HepG2 (cell line): ENCODE measurements around the gene HID1. TPM values are rescaled to one million over a fixed set of nuclear protein-coding genes. Genes with fewer than 3 reads are reported as not detected.
A peak's percentile ranks its signal among the peaks of the same experiment; 100 is the strongest.

ENCODE experiments used
- ETV5 ChIP-seq: IDR thresholded peaks from 2 replicates; pipeline ENCODE4 v1.6.1; 2018; ENCODE audit warnings: missing biosample characterization, missing genetic modification reagents, inconsistent platforms, borderline replicate concordance
- FOSL2 ChIP-seq: sonication (generic); formaldehyde crosslinking; IDR thresholded peaks from 2 replicates; pipeline ENCODE4 v1.4.0; 2020; ENCODE audit warnings: missing genetic modification reagents
- GABPB1 ChIP-seq: IDR thresholded peaks from 2 replicates; pipeline ENCODE4 v1.6.1; 2016; ENCODE audit warnings: mild to moderate bottlenecking, missing genetic modification reagents, moderate library complexity, missing compliant biosample characterization
- GATAD2A ChIP-seq: IDR thresholded peaks from 2 replicates; pipeline ENCODE4 v1.6.1; 2016
- HMG20B ChIP-seq: conservative IDR thresholded peaks from 2 replicates; pipeline ENCODE4 v1.6.1; 2016; ENCODE audit warnings: missing genetic modification reagents, missing compliant biosample characterization
- HMGXB4 ChIP-seq, 2 experiments: sonication (generic) in 1 of 2; formaldehyde crosslinking in 1 of 2; IDR thresholded peaks; 2 replicates each; pipeline versions ENCODE4 v1.4.0 to v1.6.1; 2018 to 2020; ENCODE audit warnings: missing genetic modification reagents in 2 of 2, borderline replicate concordance in 1 of 2, low read depth in 1 of 2, mild to moderate bottlenecking in 1 of 2, missing biosample characterization in 1 of 2
- HNF1B ChIP-seq: sonication (generic); formaldehyde crosslinking; IDR thresholded peaks from 2 replicates; pipeline ENCODE4 v1.5.1; 2020; ENCODE audit warnings: mild to moderate bottlenecking, moderate library complexity, missing genetic modification reagents
- KAT7 ChIP-seq: IDR thresholded peaks from 2 replicates; pipeline ENCODE4 v1.6.1; 2018; ENCODE audit warnings: borderline replicate concordance, missing compliant biosample characterization
- KLF16 ChIP-seq, 2 experiments: sonication (generic) in 1 of 2; formaldehyde crosslinking in 1 of 2; IDR thresholded peaks; 2 replicates each; pipeline versions ENCODE4 v1.6.1 to v1.8.0; 2016 to 2023; ENCODE audit warnings: missing genetic modification reagents in 2 of 2, missing compliant biosample characterization in 1 of 2
- SAP130 ChIP-seq: IDR thresholded peaks from 2 replicates; pipeline ENCODE4 v1.6.1; 2016; ENCODE audit warnings: low read depth
- THAP11 ChIP-seq: IDR thresholded peaks from 2 replicates; pipeline ENCODE4 v1.6.1; 2016; ENCODE audit warnings: missing biosample characterization, missing genetic modification reagents
- ZFX ChIP-seq: sonication (generic); formaldehyde crosslinking; IDR thresholded peaks from 2 replicates; pipeline ENCODE4 v1.4.0; 2020; ENCODE audit warnings: mild to moderate bottlenecking, low read depth, missing genetic modification reagents, moderate library complexity
- ZNF687 ChIP-seq: sonication (generic); formaldehyde crosslinking; IDR thresholded peaks from 2 replicates; pipeline ENCODE4 v1.5.1; 2020; ENCODE audit warnings: mild to moderate bottlenecking, missing genetic modification reagents, moderate library complexity
- polyA plus RNA-seq, 8 experiments: library from polyadenylated mRNA; depleted of rRNA in 3 of 8; stranded (reverse) in 7 of 8; unstranded in 1 of 8; fragments of >200 nt; fragmentation: Illumina TruSeq in 4 of 8; extraction: Trizol in 4 of 8; gene quantifications; 2 replicates each; pipeline versions ENCODE4 v1.2.1 to v1.2.3, GENCODE V29; 2011 to 2016; ENCODE audit warnings: low read depth in 4 of 8, missing spikeins in 1 of 8, mixed read lengths in 1 of 8; ENCODE audit not compliant: insufficient read depth in 1 of 8
- total RNA-seq, 5 experiments: library from RNA; depleted of rRNA; stranded (reverse); fragments of >200 nt; fragmentation: Illumina TruSeq; extraction: Trizol; gene quantifications; 2 replicates each; pipeline ENCODE4 v1.2.3, GENCODE V29; 2016; ENCODE audit warnings: low read depth in 1 of 5

Gene HID1
- total and polyA plus RNA-seq, 2 of the 13 experiments (the other 11 are each of a cell fraction or from before 2014, with no cell fraction given) = 2.1 to 10.6 TPM

GRCh38 chr17:74911423-74911822, 61.1 kb downstream of the HID1 start (continued):
- TF ChIP-seq ETV5 (peak; percentile 51; the same call in 1 of the 2 replicates), GABPB1 (CRISPR knock-in tag) (0 out of 2 replicates have a peak, but pooled peaks have one; percentile 43), ZNF687 (0 out of 2 replicates have a peak, but pooled peaks have one; percentile 11), HMG20B (CRISPR knock-in tag) (0 out of 2 replicates have a peak, but pooled peaks have one; percentile 3), HMGXB4 (CRISPR knock-in tag; IDR thresholded peaks at IDR 0.05; ENCODE audit: borderline replicate concordance in 1 of 2, low read depth in 1 of 2) (peak in 1 of 2 experiments; percentile 64; a peak in 1 of 4 replicates), SAP130 (CRISPR knock-in tag) (0 out of 2 replicates have a peak, but pooled peaks have one; percentile 19), KLF16 (CRISPR knock-in tag; IDR thresholded peaks at IDR 0.05) (0 out of 4 replicates have a peak, but pooled peaks of 1 of the 2 experiments have one; percentile 16), KAT7 (CRISPR knock-in tag) (peak; percentile 34; the same call in 1 of the 2 replicates), THAP11 (CRISPR knock-in tag) (0 out of 2 replicates have a peak, but pooled peaks have one; percentile 12), FOSL2 (CRISPR knock-in tag) (peak; percentile 43), ZFX (CRISPR knock-in tag) (peak; percentile 39; the same call in 1 of the 2 replicates), GATAD2A (CRISPR knock-in tag) (peak; percentile 51; the same call in 1 of the 2 replicates), HNF1B (peak; percentile 40; the same call in 1 of the 2 replicates)
- TF ChIP-seq, all 625 proteins: peak for 18; not testable (repeated sequence) for 607
